Measurements from ENCODE around the gene TRIO.

- no peak for TF ChIP-seq CTCF (IDR thresholded peaks at IDR 0.05 in 2 of 3, conservative IDR thresholded peaks at IDR 0.05 in 1 of 3; ENCODE audit: borderline replicate concordance in 1 of 3, insufficient read depth in 1 of 3, low read depth in 2 of 3, low read length in 2 of 3)
- no peak for TF ChIP-seq SP1 (IDR thresholded peaks at IDR 0.05; ENCODE audit: low read depth)
- TF ChIP-seq POLR2A (IDR thresholded peaks at IDR 0.05; ENCODE audit: borderline replicate concordance, extremely low read depth, insufficient read depth, insufficient read length) = no peak
- no peak for TF ChIP-seq YY1 (IDR thresholded peaks at IDR 0.05; ENCODE audit: extremely low read depth, insufficient replicate concordance, low read depth, low read length)
- TF ChIP-seq ZNF274 (IDR thresholded peaks at IDR 0.05; ENCODE audit: low read depth, low read length) = no peak
- TF ChIP-seq SRF (IDR thresholded peaks at IDR 0.05; ENCODE audit: low read depth) = no peak
- no peak for TF ChIP-seq MAX (IDR thresholded peaks at IDR 0.05)
- TF ChIP-seq RAD21 (IDR thresholded peaks at IDR 0.05; ENCODE audit: low read depth) = no peak
- no peak for TF ChIP-seq SIN3A (IDR thresholded peaks at IDR 0.05; ENCODE audit: low read depth)
- no peak for TF ChIP-seq EZH2 (IDR thresholded peaks at IDR 0.05)
- TF ChIP-seq EZH2phosphoT487 (IDR thresholded peaks at IDR 0.05; ENCODE audit: borderline replicate concordance) = no peak
- TF ChIP-seq, protein P1, sequence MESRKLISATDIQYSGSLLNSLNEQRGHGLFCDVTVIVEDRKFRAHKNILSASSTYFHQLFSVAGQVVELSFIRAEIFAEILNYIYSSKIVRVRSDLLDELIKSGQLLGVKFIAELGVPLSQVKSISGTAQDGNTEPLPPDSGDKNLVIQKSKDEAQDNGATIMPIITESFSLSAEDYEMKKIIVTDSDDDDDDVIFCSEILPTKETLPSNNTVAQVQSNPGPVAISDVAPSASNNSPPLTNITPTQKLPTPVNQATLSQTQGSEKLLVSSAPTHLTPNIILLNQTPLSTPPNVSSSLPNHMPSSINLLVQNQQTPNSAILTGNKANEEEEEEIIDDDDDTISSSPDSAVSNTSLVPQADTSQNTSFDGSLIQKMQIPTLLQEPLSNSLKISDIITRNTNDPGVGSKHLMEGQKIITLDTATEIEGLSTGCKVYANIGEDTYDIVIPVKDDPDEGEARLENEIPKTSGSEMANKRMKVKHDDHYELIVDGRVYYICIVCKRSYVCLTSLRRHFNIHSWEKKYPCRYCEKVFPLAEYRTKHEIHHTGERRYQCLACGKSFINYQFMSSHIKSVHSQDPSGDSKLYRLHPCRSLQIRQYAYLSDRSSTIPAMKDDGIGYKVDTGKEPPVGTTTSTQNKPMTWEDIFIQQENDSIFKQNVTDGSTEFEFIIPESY (IDR thresholded peaks at IDR 0.05; ENCODE audit: extremely low read depth, insufficient replicate concordance, low read length) = no peak
Measured at GRCh38 chr5:14356305-14356704, 213.2 kb downstream of the TRIO start.

All from HCT116 (cell line).